ENCODE results near the gene NCAPD2.
"Not testable (repeated sequence)": the region's sequence is repeated elsewhere in the genome, so short reads cannot be mapped to it uniquely, and the experiment has no call there.

Gene NCAPD2

GRCh38 chr12:6552140-6552551 is 58.2 kb downstream of the NCAPD2 start:
- no peak for DNase-seq

- no peak for DNase-seq
These were observed 59.4 kb downstream of the NCAPD2 start for GRCh38 chr12:6553051-6553868.

- peak; percentile 72 for DNase-seq
These were observed 60.5 kb downstream of the NCAPD2 start for GRCh38 chr12:6554168-6555017.

GRCh38 chr12:6555018-6555691 is 61.3 kb downstream of the NCAPD2 start:
- DNase-seq: peak; percentile 26

GRCh38 chr12:6556496-6556817 is 62.6 kb downstream of the NCAPD2 start:
- DNase-seq: not testable (repeated sequence)

GRCh38 chr12:6556857-6557256 is 63.0 kb downstream of the NCAPD2 start:
- DNase-seq: no peak

GRCh38 chr12:6558014-6558760 is 64.3 kb downstream of the NCAPD2 start:
- peak; percentile 39 for DNase-seq

- DNase-seq: no peak
These were observed 65.6 kb downstream of the NCAPD2 start for GRCh38 chr12:6559500-6559899.

GRCh38 chr12:6560501-6561205 is 66.8 kb downstream of the NCAPD2 start:
- no peak for DNase-seq

GRCh38 chr12:6562881-6563280 is 69.0 kb downstream of the NCAPD2 start:
- no peak for DNase-seq

- peak; percentile 69 for DNase-seq
These were observed 69.6 kb downstream of the NCAPD2 start for GRCh38 chr12:6563448-6564050.

- no peak for DNase-seq
These were observed 73.3 kb downstream of the NCAPD2 start for GRCh38 chr12:6567112-6567670.

- no peak for DNase-seq
These were observed 75.4 kb downstream of the NCAPD2 start for GRCh38 chr12:6569312-6569711.

GRCh38 chr12:6569786-6570185 is 75.9 kb downstream of the NCAPD2 start:
- DNase-seq: no peak

- DNase-seq: peak; percentile 55
These were observed 76.5 kb downstream of the NCAPD2 start for GRCh38 chr12:6570264-6570887.

- DNase-seq: no peak
These were observed 79.1 kb downstream of the NCAPD2 start for GRCh38 chr12:6573001-6573400.

GRCh38 chr12:6574576-6575295 is 80.8 kb downstream of the NCAPD2 start:
- DNase-seq: no peak

GRCh38 chr12:6575648-6576047 is 81.7 kb downstream of the NCAPD2 start:
- DNase-seq: no peak
